AG08395 (cell line): Measurements from ENCODE around the gene SHISA9.

Source experiments
- DNase-seq: peaks from one replicate; pipeline ENCODE4 v3.0.0; 2012; ENCODE audit warnings: mixed read lengths, low spot score

SHISA9 gene

GRCh38 chr16:13123991-13124390 is 222.6 kb downstream of the SHISA9 start:
- no peak for DNase-seq

GRCh38 chr16:13127144-13127543 is 225.7 kb downstream of the SHISA9 start:
- DNase-seq = no peak

GRCh38 chr16:13130586-13130985 is 229.2 kb downstream of the SHISA9 start:
- no peak for DNase-seq

GRCh38 chr16:13134836-13135235 is 233.4 kb downstream of the SHISA9 start:
- no peak for DNase-seq

- no peak for DNase-seq
These were observed 235.5 kb downstream of the SHISA9 start for GRCh38 chr16:13136901-13137300.

- DNase-seq = no peak
These were observed 237.1 kb downstream of the SHISA9 start for GRCh38 chr16:13138528-13138927.

GRCh38 chr16:13139661-13140241 is 238.4 kb downstream of the SHISA9 start:
- DNase-seq = no peak

- no peak for DNase-seq
These were observed 242.2 kb downstream of the SHISA9 start for GRCh38 chr16:13143551-13143950.

- no peak for DNase-seq
These were observed 245.4 kb downstream of the SHISA9 start for GRCh38 chr16:13146829-13147228.

- no peak for DNase-seq
These were observed 246.9 kb downstream of the SHISA9 start for GRCh38 chr16:13148294-13148693.

- DNase-seq = no peak
These were observed 247.4 kb downstream of the SHISA9 start for GRCh38 chr16:13148836-13149235.

- DNase-seq = no peak
These were observed 248.9 kb downstream of the SHISA9 start for GRCh38 chr16:13150181-13150885.

- DNase-seq = no peak
These were observed 252.3 kb downstream of the SHISA9 start for GRCh38 chr16:13153696-13154095.

- no peak for DNase-seq
These were observed 253.4 kb downstream of the SHISA9 start for GRCh38 chr16:13154799-13155198.

GRCh38 chr16:13155377-13155776 is 254.0 kb downstream of the SHISA9 start:
- DNase-seq = no peak

GRCh38 chr16:13155780-13156179 is 254.4 kb downstream of the SHISA9 start:
- no peak for DNase-seq

GRCh38 chr16:13157082-13157481 is 255.7 kb downstream of the SHISA9 start:
- DNase-seq = no peak

GRCh38 chr16:13158427-13158826 is 257.0 kb downstream of the SHISA9 start:
- DNase-seq = no peak

- DNase-seq = no peak
These were observed 263.6 kb downstream of the SHISA9 start for GRCh38 chr16:13165024-13165423.

GRCh38 chr16:13168091-13168572 is 266.7 kb downstream of the SHISA9 start:
- DNase-seq = no peak

- no peak for DNase-seq
These were observed 269.9 kb downstream of the SHISA9 start for GRCh38 chr16:13171313-13171712.

GRCh38 chr16:13176711-13177110 is 275.3 kb downstream of the SHISA9 start:
- DNase-seq = no peak

GRCh38 chr16:13178318-13178717 is 276.9 kb downstream of the SHISA9 start:
- DNase-seq = no peak

- no peak for DNase-seq
These were observed 280.0 kb downstream of the SHISA9 start for GRCh38 chr16:13181432-13181831.
